ENCODE results near the gene SLC5A11.

- TF ChIP-seq ZNF138 (CRISPR knock-in tag; conservative IDR thresholded peaks at IDR 0.05) = no peak
- TF ChIP-seq ARID4B (CRISPR knock-in tag; IDR thresholded peaks at IDR 0.05; ENCODE audit: borderline replicate concordance) = no peak
- no peak for TF ChIP-seq CTCF (IDR thresholded peaks at IDR 0.05)
- TF ChIP-seq NR2C2 (CRISPR knock-in tag; IDR thresholded peaks at IDR 0.05) = no peak
- no peak for TF ChIP-seq TCF7 (CRISPR knock-in tag; IDR thresholded peaks at IDR 0.05; ENCODE audit: low read depth)
- TF ChIP-seq FOXK1 (CRISPR knock-in tag; IDR thresholded peaks at IDR 0.05) = no peak
- no peak for TF ChIP-seq ATF6 (CRISPR knock-in tag; IDR thresholded peaks at IDR 0.05)
- no peak for TF ChIP-seq USF2 (CRISPR knock-in tag; IDR thresholded peaks at IDR 0.05)
- no peak for TF ChIP-seq ATF2 (CRISPR knock-in tag; IDR thresholded peaks at IDR 0.05; ENCODE audit: borderline replicate concordance, low read depth)
- no peak for TF ChIP-seq E2F1 (CRISPR knock-in tag; IDR thresholded peaks at IDR 0.05)
- TF ChIP-seq ATF3 (CRISPR knock-in tag; conservative IDR thresholded peaks at IDR 0.05) = no peak
- no peak for TF ChIP-seq ZNF121 (CRISPR knock-in tag; IDR thresholded peaks at IDR 0.05)
- no peak for TF ChIP-seq SP1 (CRISPR knock-in tag; conservative IDR thresholded peaks at IDR 0.05)
- TF ChIP-seq MAX (CRISPR knock-in tag; IDR thresholded peaks at IDR 0.05) = no peak
Measured at GRCh38 chr16:24815021-24815420, 30.7 kb upstream of the SLC5A11 start.

Measured in WTC11 (cell line).